Neuronal stem cell (in vitro differentiated cells): ENCODE results near the gene MAGEB6B. TPM values are rescaled to one million over a fixed set of nuclear protein-coding genes. Genes with fewer than 3 reads are reported as not detected.

Experiments
- DNase-seq: peaks from one replicate; pipeline ENCODE4 v3.0.0-alpha.2; 2013; ENCODE audit warnings: low spot score
- H2AFZ ChIP-seq: one replicate; pipeline ENCODE4 v1.6.1; 2013; ENCODE audit warnings: mild to moderate bottlenecking, low read length, inconsistent platforms
- H2AK5ac ChIP-seq: 2 replicates; pipeline ENCODE4 v1.6.1; 2013; ENCODE audit warnings: low read depth, mild to moderate bottlenecking, inconsistent platforms, low read length, moderate library complexity, mixed read lengths
- H2BK120ac ChIP-seq: 2 replicates; pipeline ENCODE4 v1.6.1; 2013; ENCODE audit warnings: low read depth, mild to moderate bottlenecking, inconsistent platforms, low read length, moderate library complexity, mixed read lengths
- H2BK12ac ChIP-seq: one replicate; pipeline ENCODE4 v1.6.1; 2013; ENCODE audit warnings: low read length, inconsistent platforms
- H2BK15ac ChIP-seq: 2 replicates; pipeline ENCODE4 v1.6.1; 2013; ENCODE audit warnings: mild to moderate bottlenecking, low read length, inconsistent platforms, mixed read lengths
- H2BK5ac ChIP-seq: one replicate; pipeline ENCODE4 v1.6.1; 2013; ENCODE audit warnings: inconsistent platforms, mild to moderate bottlenecking, low read length, moderate library complexity
- H3K14ac ChIP-seq: one replicate; pipeline ENCODE4 v1.6.1; 2013; ENCODE audit warnings: low read length, inconsistent platforms
- H3K18ac ChIP-seq: 2 replicates; pipeline ENCODE4 v1.6.1; 2013; ENCODE audit warnings: low read length, inconsistent platforms
- H3K23ac ChIP-seq: 2 replicates; pipeline ENCODE4 v1.6.1; 2013; ENCODE audit warnings: low read depth, mild to moderate bottlenecking, mixed read lengths, low read length, inconsistent platforms; ENCODE audit not compliant: poor library complexity
- H3K27ac ChIP-seq: replicated peaks from 3 replicates; pipeline ENCODE4 v1.5.1; 2013; ENCODE audit warnings: low read length, inconsistent platforms
- H3K27me3 ChIP-seq, 3 experiments: 2 replicates each; pipeline ENCODE4 v1.6.1; 2013; ENCODE audit warnings: low read length in 3 of 3, mild to moderate bottlenecking in 2 of 3, inconsistent platforms in 1 of 3, low read depth in 1 of 3, mixed read lengths in 1 of 3, moderate library complexity in 1 of 3; ENCODE audit not compliant: control insufficient read depth in 3 of 3, insufficient read depth in 3 of 3
- H3K36me3 ChIP-seq, 2 donors: replicated peaks in 1 of 2; 2 replicates each; pipeline ENCODE4 v1.6.1; 2013; ENCODE audit warnings: low read length in 2 of 2; ENCODE audit not compliant: control insufficient read depth in 2 of 2, insufficient read depth in 2 of 2
- H3K4ac ChIP-seq: 2 replicates; pipeline ENCODE4 v1.6.1; 2013; ENCODE audit warnings: inconsistent platforms, mild to moderate bottlenecking, low read length, moderate library complexity
- H3K4me1 ChIP-seq, 2 donors: 1 replicate in 1 of 2; 2 replicates in 1 of 2; pipeline ENCODE4 v1.6.1; 2013; ENCODE audit warnings: low read length in 2 of 2, low read depth in 1 of 2; ENCODE audit not compliant: control insufficient read depth in 2 of 2, insufficient read depth in 1 of 2
- H3K4me2 ChIP-seq: one replicate; pipeline ENCODE4 v1.6.1; 2013; ENCODE audit warnings: mild to moderate bottlenecking, low read length, inconsistent platforms; ENCODE audit not compliant: insufficient read depth, poor library complexity, severe bottlenecking
- H3K4me3 ChIP-seq, 2 donors: 2 replicates each; pipeline ENCODE4 v1.5.1; 2013; ENCODE audit warnings: low read length in 2 of 2, mild to moderate bottlenecking in 2 of 2, inconsistent platforms in 1 of 2, moderate library complexity in 1 of 2
- H3K79me1 ChIP-seq: one replicate; pipeline ENCODE4 v1.6.1; 2013; ENCODE audit warnings: low read depth, mild to moderate bottlenecking, inconsistent platforms, low read length, moderate library complexity
- H3K9ac ChIP-seq: one replicate; pipeline ENCODE4 v1.6.1; 2013; ENCODE audit warnings: mild to moderate bottlenecking, low read depth, low read length, inconsistent platforms; ENCODE audit not compliant: poor library complexity
- H3K9me3 ChIP-seq, 2 donors: replicated peaks in 1 of 2; 2 replicates each; pipeline versions ENCODE3 to v1.6.1; 2013; ENCODE audit warnings: low read length in 2 of 2, mild to moderate bottlenecking in 2 of 2, inconsistent platforms in 1 of 2, low read depth in 1 of 2, mixed read lengths in 1 of 2, moderate library complexity in 1 of 2; ENCODE audit not compliant: control insufficient read depth in 2 of 2, insufficient read depth in 1 of 2
- H4K8ac ChIP-seq: one replicate; pipeline ENCODE4 v1.6.1; 2013; ENCODE audit warnings: low read depth, mild to moderate bottlenecking, inconsistent platforms, low read length, moderate library complexity
- H4K91ac ChIP-seq: one replicate; pipeline ENCODE4 v1.6.1; 2013; ENCODE audit warnings: low read length, low read depth, mild to moderate bottlenecking, inconsistent platforms; ENCODE audit not compliant: poor library complexity
- WGBS, 2 donors: extraction: QIAGEN DNeasy Blood & Tissue Kit; methylation state at CpG; one replicate each; pipeline ENCODE4 v1.1.7; 2013; ENCODE audit warnings: missing lambda C conversion rate in 2 of 2, mixed read lengths in 1 of 2; ENCODE audit not compliant: insufficient read length in 2 of 2, insufficient replicate concordance in 1 of 2; ENCODE audit errors: extremely low coverage in 2 of 2; 5-methylcytosine and 5-hydroxymethylcytosine counted together
- polyA plus RNA-seq, 2 experiments: library from polyadenylated mRNA; stranded (reverse); fragments of 200-250 nt; gene quantifications; one replicate each; pipeline ENCODE4 v1.2.3, GENCODE V29; 2013

Gene MAGEB6B
- polyA plus RNA-seq (2013, experiment 1 of 2) = not detected
- polyA plus RNA-seq (2013, experiment 2 of 2) = not detected

- Histone ChIP-seq H4K91ac (no peak within 1 kb of the TSS), H2BK15ac (no peak within 1 kb of the TSS), H3K4me3 (no peak within 1 kb of the TSS), H4K8ac (no peak within 1 kb of the TSS), H3K9ac (no peak within 1 kb of the TSS), H3K4me2 (no peak within 1 kb of the TSS), H3K79me1 (no peaks in the 10 kb centered on the region), H2BK12ac (no peak within 1 kb of the TSS), H3K4me1 (no peaks in the 10 kb centered on the region), H3K27me3 (no peaks in the 10 kb centered on the region), H2AK5ac (no peak within 1 kb of the TSS), H3K23ac (no peak within 1 kb of the TSS), H3K14ac (no peak within 1 kb of the TSS), H3K18ac (no peak within 1 kb of the TSS), H2BK120ac (no peak within 1 kb of the TSS), H3K4ac (no peak within 1 kb of the TSS), H2BK5ac (no peak within 1 kb of the TSS), H3K9me3 (no peaks in the 10 kb centered on the region), H3K36me3 (no peaks in the 10 kb centered on the region), H3K27ac (no peak within 1 kb of the TSS), H2AFZ (no peak within 1 kb of the TSS)
- DNase-seq = no peak
- WGBS, 2 donors = no CpG with 5 or more reads among the region's 10 CpGs
Observed at GRCh38 chrX:26160301-26160700, at the start of gene MAGEB6B. MAGEB6B (plus strand) TSS chrX:26160601; CDS start chrX:26160601, 0 bp downstream.

GRCh38 chrX:26138274-26138673, 22.1 kb upstream of the MAGEB6B start, which contains the start of gene MAGEB18:
MAGEB18 (plus strand) TSS chrX:26138343; CDS start chrX:26138986, 643 bp downstream.
- Histone ChIP-seq H2BK120ac (no peak within 1 kb of the TSS), H3K27me3 (no peaks in the 10 kb centered on the region), H3K4ac (no peak within 1 kb of the TSS), H3K18ac (no peak within 1 kb of the TSS), H3K79me1 (no peaks in the 10 kb centered on the region), H3K4me3 (no peak within 1 kb of the TSS), H2BK5ac (no peak within 1 kb of the TSS), H2BK12ac (no peak within 1 kb of the TSS), H3K23ac (no peak within 1 kb of the TSS), H2AK5ac (no peak within 1 kb of the TSS), H3K27ac (no peak within 1 kb of the TSS), H3K14ac (no peak within 1 kb of the TSS), H4K8ac (no peak within 1 kb of the TSS), H3K9ac (no peak within 1 kb of the TSS), H3K4me2 (no peak within 1 kb of the TSS), H4K91ac (no peak within 1 kb of the TSS), H3K4me1 (no peaks in the 10 kb centered on the region), H3K9me3 (no peaks in the 10 kb centered on the region), H3K36me3 (no peaks in the 10 kb centered on the region), H2AFZ (no peak within 1 kb of the TSS), H2BK15ac (no peak within 1 kb of the TSS)
- no peak for DNase-seq
- no CpG with 5 or more reads among the region's 11 CpGs for WGBS, 2 donors

GRCh38 chrX:26146024-26146423, 14.4 kb upstream of the MAGEB6B start:
- H3K4me3 ChIP-seq = no peak overlapping the region
- no peak overlapping the region for H2BK5ac ChIP-seq
- DNase-seq = no peak
- no peak overlapping the region for H3K18ac ChIP-seq
- H3K9me3 ChIP-seq = no peaks in the 10 kb centered on the region
- no peak overlapping the region for H2BK12ac ChIP-seq
- H3K14ac ChIP-seq = no peak overlapping the region
- no peak overlapping the region for H3K4me2 ChIP-seq
- H3K4me1 ChIP-seq = no peaks in the 10 kb centered on the region
- no peak overlapping the region for H3K4ac ChIP-seq
- no peak overlapping the region for H4K8ac ChIP-seq
- H3K27me3 ChIP-seq = no peaks in the 10 kb centered on the region
- no peak overlapping the region for H4K91ac ChIP-seq
- no peak overlapping the region for H3K27ac ChIP-seq
- no peak overlapping the region for H3K9ac ChIP-seq
- H3K79me1 ChIP-seq = no peaks in the 10 kb centered on the region
- H2AFZ ChIP-seq = no peak overlapping the region
- WGBS, 2 donors = no CpG with 5 or more reads among the region's 2 CpGs
- H2BK15ac ChIP-seq = no peak overlapping the region
- no peaks in the 10 kb centered on the region for H3K36me3 ChIP-seq
- no peak overlapping the region for H2AK5ac ChIP-seq
- H2BK120ac ChIP-seq = no peak overlapping the region
- H3K23ac ChIP-seq = no peak overlapping the region

- H3K4me2 ChIP-seq = no peak within 1 kb of the TSS
- no peak within 1 kb of the TSS for H2BK12ac ChIP-seq
- no peak within 1 kb of the TSS for H2AK5ac ChIP-seq
- DNase-seq = no peak
- H3K18ac ChIP-seq = no peak within 1 kb of the TSS
- H2BK15ac ChIP-seq = no peak within 1 kb of the TSS
- no peak within 1 kb of the TSS for H4K8ac ChIP-seq
- H3K27ac ChIP-seq = no peak within 1 kb of the TSS
- no peaks in the 10 kb centered on the region for H3K27me3 ChIP-seq
- H3K4ac ChIP-seq = no peak within 1 kb of the TSS
- peak within 1 kb of the TSS; percentile 55 for H2AFZ ChIP-seq
- no peak within 1 kb of the TSS for H3K4me3 ChIP-seq
- no peak within 1 kb of the TSS for H3K9ac ChIP-seq
- no peak within 1 kb of the TSS for H2BK5ac ChIP-seq
- no peaks in the 10 kb centered on the region for H3K4me1 ChIP-seq
- no peak within 1 kb of the TSS for H2BK120ac ChIP-seq
- H3K9me3 ChIP-seq = no peaks in the 10 kb centered on the region
- no peak within 1 kb of the TSS for H3K14ac ChIP-seq
- H3K79me1 ChIP-seq = no peaks in the 10 kb centered on the region
- H4K91ac ChIP-seq = no peak within 1 kb of the TSS
- WGBS, 2 donors = no CpG with 5 or more reads among the region's 17 CpGs
- no peaks in the 10 kb centered on the region for H3K36me3 ChIP-seq
- H3K23ac ChIP-seq = no peak within 1 kb of the TSS
Observed at GRCh38 chrX:26192204-26192603, 31.8 kb downstream of the MAGEB6B start, which contains the start of gene MAGEB6. MAGEB6 (plus strand) TSS chrX:26192440; CDS start chrX:26193847, 1,407 bp downstream.
